H1 (cell line): Measurements from ENCODE around the gene KHSRP.

ENCODE experiments used
- CTCF ChIP-seq, 3 experiments: IDR thresholded peaks; 1 replicate in 2 of 3; 2 replicates in 1 of 3; pipeline versions ENCODE4 v1.5.1 to v1.6.1; 2011; ENCODE audit warnings: low read length in 3 of 3, mild to moderate bottlenecking in 3 of 3, inconsistent platforms in 2 of 3, low read depth in 1 of 3, moderate library complexity in 1 of 3; ENCODE audit not compliant: insufficient read depth in 1 of 3; ENCODE audit errors: control extremely low read depth in 1 of 3
- RAD21 ChIP-seq, 2 experiments: IDR thresholded peaks in 1 of 2; conservative IDR thresholded peaks in 1 of 2; 2 replicates each; pipeline ENCODE4 v1.6.1; 2011; ENCODE audit warnings: low read depth in 2 of 2, low read length in 2 of 2, improper control_type of control experiment in 1 of 2, inconsistent platforms in 1 of 2, mild to moderate bottlenecking in 1 of 2, moderate library complexity in 1 of 2
- YY1 ChIP-seq: IDR thresholded peaks from 2 replicates; pipeline ENCODE4 v1.6.1; 2011; ENCODE audit warnings: low read depth, mild to moderate bottlenecking, low read length

GRCh38 chr19:6466526-6467248 lies 42.1 kb upstream of the KHSRP start:
- no peak for TF ChIP-seq CTCF (IDR thresholded peaks at IDR 0.05; ENCODE audit: control extremely low read depth in 1 of 3, insufficient read depth in 1 of 3, low read depth in 1 of 3, low read length in 3 of 3)
- TF ChIP-seq RAD21 (IDR thresholded peaks at IDR 0.05 in 1 of 2, conservative IDR thresholded peaks at IDR 0.05 in 1 of 2; ENCODE audit: low read depth in 2 of 2, low read length in 2 of 2), result no peak
- TF ChIP-seq YY1, result no peak
